Brain microvascular endothelial cell (primary cell): ENCODE measurements around the gene PLPPR3.

Experiments used
- DNase-seq: peaks from one replicate; pipeline ENCODE4 v3.0.0-alpha.2; 2020
- H3K27ac ChIP-seq: fragments of 250-450 bp; sonication (Bioruptor Pico); 2 replicates; pipeline ENCODE4 v1.5.1; 2020; ENCODE audit warnings: mild to moderate bottlenecking, moderate library complexity
- H3K27me3 ChIP-seq: fragments of 250-450 bp; sonication (Bioruptor Pico); replicated peaks from 2 replicates; pipeline ENCODE4 v1.5.1; 2020; ENCODE audit warnings: mild to moderate bottlenecking
- H3K36me3 ChIP-seq: fragments of 250-450 bp; sonication (Bioruptor Pico); replicated peaks from 2 replicates; pipeline ENCODE4 v1.5.1; 2020; ENCODE audit warnings: mild to moderate bottlenecking
- H3K4me3 ChIP-seq: 2 replicates; pipeline ENCODE4 v1.5.1; 2011; ENCODE audit warnings: low read depth, mild to moderate bottlenecking, control low read depth, low read length, moderate library complexity
- in situ Hi-C: cut with HindIII; loops from 2 replicates; pipeline ENCODE4 v1.10.0; 2017; ENCODE audit warnings: low sequenced_read_pairs, low pct_ligation_motif_present
- TF ChIP-seq, protein P1 (sequence below): IDR thresholded peaks from 2 replicates; pipeline ENCODE4 v1.5.1; 2011; ENCODE audit warnings: low read depth, mild to moderate bottlenecking, moderate library complexity, low read length, control low read depth, inconsistent platforms; ENCODE audit errors: missing control alignments

The PLPPR3 gene

DNA sequence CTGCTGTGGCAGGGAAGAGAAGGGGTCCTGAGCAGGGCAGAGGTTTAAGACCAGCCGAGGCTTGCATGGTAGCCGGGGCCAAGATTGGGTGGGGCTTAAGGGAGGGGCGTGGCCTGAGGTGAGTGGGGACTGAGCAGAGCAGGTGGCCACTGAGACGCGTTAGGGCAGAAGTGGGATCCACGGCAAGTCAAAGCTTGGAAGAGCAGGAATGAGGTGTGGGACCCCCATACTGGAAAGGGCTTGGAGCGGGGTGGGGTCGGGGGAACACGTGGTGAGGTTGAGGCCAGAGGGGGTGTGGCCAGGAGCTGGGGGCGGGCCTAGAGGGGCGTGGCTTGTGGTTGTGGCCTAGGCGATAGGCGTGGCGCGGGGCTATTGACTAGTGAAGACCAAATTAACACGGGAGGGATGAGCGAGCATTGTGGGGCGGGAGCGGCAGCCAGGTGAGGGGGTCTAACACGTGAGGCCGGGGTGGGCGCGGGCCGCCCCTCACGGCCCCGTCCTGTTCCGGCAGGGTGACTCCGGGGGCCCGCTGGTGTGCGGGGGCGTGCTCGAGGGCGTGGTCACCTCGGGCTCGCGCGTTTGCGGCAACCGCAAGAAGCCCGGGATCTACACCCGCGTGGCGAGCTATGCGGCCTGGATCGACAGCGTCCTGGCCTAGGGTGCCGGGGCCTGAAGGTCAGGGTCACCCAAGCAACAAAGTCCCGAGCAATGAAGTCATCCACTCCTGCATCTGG lies 41.0 kb upstream of the PLPPR3 start:
- no peak overlapping the region for H3K4me3 ChIP-seq
- H3K36me3 ChIP-seq: peaks cover 3% of the 10 kb centered on the region
- TF ChIP-seq, protein P1, sequence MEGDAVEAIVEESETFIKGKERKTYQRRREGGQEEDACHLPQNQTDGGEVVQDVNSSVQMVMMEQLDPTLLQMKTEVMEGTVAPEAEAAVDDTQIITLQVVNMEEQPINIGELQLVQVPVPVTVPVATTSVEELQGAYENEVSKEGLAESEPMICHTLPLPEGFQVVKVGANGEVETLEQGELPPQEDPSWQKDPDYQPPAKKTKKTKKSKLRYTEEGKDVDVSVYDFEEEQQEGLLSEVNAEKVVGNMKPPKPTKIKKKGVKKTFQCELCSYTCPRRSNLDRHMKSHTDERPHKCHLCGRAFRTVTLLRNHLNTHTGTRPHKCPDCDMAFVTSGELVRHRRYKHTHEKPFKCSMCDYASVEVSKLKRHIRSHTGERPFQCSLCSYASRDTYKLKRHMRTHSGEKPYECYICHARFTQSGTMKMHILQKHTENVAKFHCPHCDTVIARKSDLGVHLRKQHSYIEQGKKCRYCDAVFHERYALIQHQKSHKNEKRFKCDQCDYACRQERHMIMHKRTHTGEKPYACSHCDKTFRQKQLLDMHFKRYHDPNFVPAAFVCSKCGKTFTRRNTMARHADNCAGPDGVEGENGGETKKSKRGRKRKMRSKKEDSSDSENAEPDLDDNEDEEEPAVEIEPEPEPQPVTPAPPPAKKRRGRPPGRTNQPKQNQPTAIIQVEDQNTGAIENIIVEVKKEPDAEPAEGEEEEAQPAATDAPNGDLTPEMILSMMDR: no peak
- in situ Hi-C loops: no loop called here
- no peak overlapping the region for H3K27ac ChIP-seq
- DNase-seq: peak; percentile 26
- peaks cover 4% of the 10 kb centered on the region for H3K27me3 ChIP-seq

DNA sequence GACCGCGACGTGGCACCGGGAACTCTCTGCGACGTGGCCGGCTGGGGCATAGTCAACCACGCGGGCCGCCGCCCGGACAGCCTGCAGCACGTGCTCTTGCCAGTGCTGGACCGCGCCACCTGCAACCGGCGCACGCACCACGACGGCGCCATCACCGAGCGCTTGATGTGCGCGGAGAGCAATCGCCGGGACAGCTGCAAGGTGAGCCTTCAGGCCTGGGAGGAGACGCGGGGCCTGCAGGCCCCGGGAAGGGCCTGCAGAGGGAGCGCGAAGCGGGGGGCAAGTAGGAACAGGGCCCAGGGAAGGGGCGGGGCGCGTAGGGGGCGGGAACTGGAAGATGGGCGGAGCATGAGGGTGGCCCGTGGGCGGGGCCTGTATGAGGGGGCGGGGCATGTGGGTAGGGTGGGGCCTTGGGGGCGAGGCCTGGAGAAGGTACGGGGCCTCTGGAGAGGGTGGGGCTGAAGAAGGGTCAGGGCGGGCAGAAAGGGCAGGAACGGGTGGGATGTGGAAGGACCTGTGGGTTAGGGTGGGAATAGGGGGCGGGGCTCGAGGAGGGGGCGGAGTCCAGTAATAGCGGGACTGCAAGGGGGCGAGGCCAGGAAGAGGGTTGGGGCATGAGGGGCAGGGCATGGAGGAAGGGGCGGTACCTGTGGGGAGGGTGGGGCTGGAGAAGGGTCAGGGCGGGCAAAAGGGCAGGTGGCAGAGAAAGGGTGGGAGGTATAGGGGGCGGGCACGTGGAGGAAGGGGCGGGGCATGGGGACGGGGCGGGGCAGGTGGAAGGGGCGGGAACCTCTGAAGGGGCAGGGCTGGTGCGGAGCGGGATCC lies 40.2 kb upstream of the PLPPR3 start:
- TF ChIP-seq, protein P1: peak; percentile 12
- in situ Hi-C loops: no loop called here
- H3K36me3 ChIP-seq: no peaks in the 10 kb centered on the region
- no peak overlapping the region for H3K4me3 ChIP-seq
- H3K27me3 ChIP-seq: peaks cover 4% of the 10 kb centered on the region
- no peak for DNase-seq
- H3K27ac ChIP-seq: no peak overlapping the region

DNA sequence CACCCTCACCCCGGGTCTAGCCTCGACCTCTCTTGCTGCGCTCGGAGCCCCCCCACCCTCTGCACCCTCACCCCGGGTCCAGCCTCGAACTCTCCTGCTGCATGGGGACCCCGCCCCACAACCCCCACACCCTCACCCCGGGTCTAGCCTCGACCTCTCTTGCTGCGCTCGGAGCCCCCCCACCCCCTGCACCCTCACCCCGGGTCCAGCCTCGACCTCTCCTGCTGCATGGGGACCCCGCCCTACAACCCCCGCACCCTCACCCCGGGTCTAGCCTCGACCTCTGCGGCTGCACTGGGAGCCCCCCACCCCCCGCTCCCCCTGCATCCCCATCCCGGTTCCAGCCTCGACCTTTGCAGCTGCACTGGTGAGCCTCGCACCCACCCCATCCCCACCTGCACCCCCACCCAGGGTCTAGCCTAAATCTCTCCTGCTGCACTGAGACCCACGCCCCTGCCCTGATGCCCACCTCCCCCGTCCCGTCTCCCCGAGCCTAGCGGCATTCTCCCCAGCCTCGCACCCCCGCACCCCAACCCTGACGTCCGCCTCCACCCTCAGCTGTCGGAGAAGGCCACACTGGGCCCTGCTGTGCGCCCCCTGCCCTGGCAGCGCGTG lies 39.5 kb upstream of the PLPPR3 start:
- in situ Hi-C loops: no loop called here
- Histone ChIP-seq H3K27me3 (peaks cover 4% of the 10 kb centered on the region), H3K27ac (no peak overlapping the region), H3K4me3 (no peak overlapping the region), H3K36me3 (no peaks in the 10 kb centered on the region)
- TF ChIP-seq, protein P1: no peak
- no peak for DNase-seq

DNA sequence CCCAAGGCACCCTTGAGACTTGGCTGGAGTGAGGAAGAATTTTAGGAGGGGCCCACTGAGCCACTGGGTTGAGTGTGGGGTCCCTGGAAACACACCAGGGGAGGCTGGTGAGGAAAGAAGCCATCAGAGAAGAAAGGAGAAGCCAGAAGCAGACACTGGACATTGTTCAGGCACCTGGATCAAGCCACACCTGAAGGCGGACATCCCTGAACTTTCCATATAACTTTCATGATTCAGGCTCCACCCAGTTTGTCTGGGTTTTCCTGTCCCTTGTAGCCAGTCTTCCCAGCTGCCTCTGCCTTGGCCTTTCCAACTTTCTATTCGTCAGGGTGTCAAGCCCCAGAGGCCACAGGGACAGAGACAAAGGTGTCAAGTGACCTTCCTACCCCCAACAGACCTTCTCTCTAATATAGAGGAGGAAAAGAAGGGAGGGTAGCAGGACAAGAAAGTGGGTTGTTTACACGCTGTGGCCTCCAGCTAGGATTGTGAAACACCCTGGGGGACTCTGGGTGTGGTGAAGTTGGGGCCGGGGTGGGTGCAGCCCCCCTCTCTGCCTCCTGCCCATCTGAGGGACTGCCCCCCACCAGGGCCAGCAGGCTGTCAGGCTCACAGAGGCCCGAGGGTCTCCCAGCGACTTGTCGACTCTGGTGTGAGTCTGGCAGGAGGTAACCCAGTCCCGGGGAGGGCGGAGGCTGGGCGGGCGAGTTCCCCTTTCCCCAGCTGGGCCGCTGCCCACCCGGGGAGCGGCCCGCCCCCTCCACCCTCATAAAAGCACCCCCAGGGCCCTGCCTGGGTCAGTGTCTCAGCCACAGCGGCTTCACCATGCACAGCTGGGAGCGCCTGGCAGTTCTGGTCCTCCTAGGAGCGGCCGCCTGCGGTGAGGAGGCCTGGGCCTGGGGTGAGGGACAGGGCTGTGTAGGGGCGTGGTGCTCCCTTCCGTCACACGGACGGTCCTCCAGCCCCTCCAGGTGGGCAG lies 37.4 kb upstream of the PLPPR3 start, which contains the start of gene CFD:
TSS of gene CFD (plus strand) at position 797 of the 976 bp plus-strand sequence. CDS start at position 823, 26 bp downstream.
- Histone ChIP-seq H3K27me3 (peaks cover 4% of the 10 kb centered on the region), H3K4me3 (no peak within 1 kb of the TSS), H3K27ac (no peak within 1 kb of the TSS), H3K36me3 (no peaks in the 10 kb centered on the region)
- TF ChIP-seq, protein P1: no peak
- in situ Hi-C loops: no loop called here
- no peak for DNase-seq

DNA sequence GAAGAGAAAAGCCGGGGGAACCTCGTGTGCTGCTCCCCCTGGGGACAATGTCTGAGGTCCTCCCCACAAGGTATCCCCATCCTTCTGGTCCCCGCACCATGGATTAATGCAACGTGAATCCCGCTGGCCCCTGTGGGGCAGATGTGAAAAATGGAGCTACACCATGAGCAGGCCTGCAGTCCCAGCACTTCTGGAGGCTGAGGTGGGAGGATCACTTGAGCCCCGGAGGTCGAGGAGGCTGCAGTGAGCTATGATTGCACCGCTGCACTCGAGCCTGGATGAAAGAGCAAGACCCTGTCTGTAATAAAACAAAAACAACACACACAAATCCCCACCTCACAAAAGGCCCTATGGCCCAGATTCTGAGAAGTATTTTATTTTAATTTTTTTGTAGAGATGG lies 36.5 kb upstream of the PLPPR3 start:
- in situ Hi-C loops: no loop called here
- no peak overlapping the region for H3K4me3 ChIP-seq
- peaks cover 4% of the 10 kb centered on the region for H3K27me3 ChIP-seq
- DNase-seq: no peak
- H3K36me3 ChIP-seq: no peaks in the 10 kb centered on the region
- TF ChIP-seq, protein P1: no peak
- H3K27ac ChIP-seq: no peak overlapping the region
